Measurements from ENCODE around the gene DSN1.

Gene DSN1

GRCh38 chr20:36744764-36745191 lies 28.8 kb downstream of the DSN1 start:
- TF ChIP-seq ZFX (IDR thresholded peaks at IDR 0.05; ENCODE audit: borderline replicate concordance) (no peak), CTCF (IDR thresholded peaks at IDR 0.05) (no peak)
- 0 out of 2 replicates have a peak overlapping the region, but pooled peaks have one; percentile 10 for H3K27ac ChIP-seq

GRCh38 chr20:36744243-36744642 lies 29.3 kb downstream of the DSN1 start:
- TF ChIP-seq ZFX (IDR thresholded peaks at IDR 0.05; ENCODE audit: borderline replicate concordance) (no peak), CTCF (IDR thresholded peaks at IDR 0.05) (no peak)
- H3K27ac ChIP-seq: 0 out of 2 replicates have a peak overlapping the region, but pooled peaks have one; percentile 10

- H3K27ac ChIP-seq: no peak overlapping the region
- TF ChIP-seq ZFX (IDR thresholded peaks at IDR 0.05; ENCODE audit: borderline replicate concordance) (no peak), CTCF (IDR thresholded peaks at IDR 0.05) (no peak)
Measured at GRCh38 chr20:36742558-36742957, 31.0 kb downstream of the DSN1 start.

- no peak for TF ChIP-seq CTCF (IDR thresholded peaks at IDR 0.05)
- no peak for TF ChIP-seq ZFX (IDR thresholded peaks at IDR 0.05; ENCODE audit: borderline replicate concordance)
- H3K27ac ChIP-seq: no peak overlapping the region
Measured at GRCh38 chr20:36741072-36741471, 32.5 kb downstream of the DSN1 start.

GRCh38 chr20:36737183-36737499 lies 36.4 kb downstream of the DSN1 start:
- TF ChIP-seq CTCF (IDR thresholded peaks at IDR 0.05) (no peak), ZFX (IDR thresholded peaks at IDR 0.05; ENCODE audit: borderline replicate concordance) (no peak)

GRCh38 chr20:36736451-36737182 lies 36.9 kb downstream of the DSN1 start:
- no peak overlapping the region for H3K27ac ChIP-seq
- TF ChIP-seq ZFX (IDR thresholded peaks at IDR 0.05; ENCODE audit: borderline replicate concordance): no peak

More at GRCh38 chr20:36737183-36737499, 36.4 kb downstream of the DSN1 start:
- no peak overlapping the region for H3K27ac ChIP-seq

GRCh38 chr20:36732456-36732855 lies 41.1 kb downstream of the DSN1 start:
- TF ChIP-seq CTCF (IDR thresholded peaks at IDR 0.05): no peak
- no peak for TF ChIP-seq ZFX (IDR thresholded peaks at IDR 0.05; ENCODE audit: borderline replicate concordance)
- no peak overlapping the region for H3K27ac ChIP-seq

GRCh38 chr20:36728986-36729385 lies 44.6 kb downstream of the DSN1 start:
- H3K27ac ChIP-seq: no peak overlapping the region
- no peak for TF ChIP-seq ZFX (IDR thresholded peaks at IDR 0.05; ENCODE audit: borderline replicate concordance)
- no peak for TF ChIP-seq CTCF (IDR thresholded peaks at IDR 0.05)

Measured in 22Rv1 (cell line).